Measurements from ENCODE around the gene TPI1. TPM values are rescaled to one million over a fixed set of nuclear protein-coding genes. Genes with fewer than 3 reads are reported as not detected.
"Not testable (repeated sequence)": the region's sequence is repeated elsewhere in the genome, so short reads cannot be mapped to it uniquely, and the experiment has no call there.

TPI1 gene
- total and polyA plus RNA-seq, 8 donors, result 394 to 521 (median 444) TPM

DNA sequence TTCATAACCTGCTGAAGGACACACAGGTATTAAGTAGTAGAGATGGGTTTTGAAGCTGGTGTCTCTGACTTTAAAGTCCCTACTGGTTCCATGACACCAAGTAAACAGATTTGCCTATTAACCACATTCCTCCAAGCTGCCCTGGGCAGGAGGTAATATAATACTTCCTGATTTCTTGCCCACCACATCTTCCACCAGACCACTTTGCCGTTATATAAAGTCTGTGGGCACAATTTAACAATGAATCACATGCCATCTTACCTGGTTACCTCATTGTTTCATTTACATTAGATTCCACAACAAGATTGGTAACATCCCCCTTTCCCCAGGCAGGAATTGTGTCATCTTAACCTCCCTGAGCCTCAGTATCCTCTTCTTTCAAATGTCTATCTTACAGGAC lies 36.4 kb downstream of the TPI1 start:
- DNase-seq, result no peak
- H3K9me3 ChIP-seq, result no peaks in the 10 kb centered on the region
- intact Hi-C loops (cut with DNase I), result no loop called here
- TF ChIP-seq CTCF (IDR thresholded peaks at IDR 0.05), result no peak
- H3K4me1 ChIP-seq, result peaks cover 4 to 28% of the 10 kb centered on the region in 2 donors
- H3K27me3 ChIP-seq, result no peaks in the 10 kb centered on the region
- ATAC-seq, result no peak
- H3K4me3 ChIP-seq, result no peak overlapping the region
- no peaks in the 10 kb centered on the region for H3K36me3 ChIP-seq
- no peak overlapping the region for H3K27ac ChIP-seq

GRCh38 chr12:6904280-6905276 lies 37.2 kb downstream of the TPI1 start, which contains the start of gene LRRC23:
Gene LRRC23, plus strand, starts transcription at chr12:6904822. Its CDS starts 812 bp downstream, at chr12:6905634.
- Histone ChIP-seq H3K4me3 (peak within 1 kb of the TSS; percentile 53 to 64), H3K9me3 (no peaks in the 10 kb centered on the region), H3K36me3 (no peaks in the 10 kb centered on the region), H3K27me3 (no peaks in the 10 kb centered on the region), H3K27ac (peak within 1 kb of the TSS; percentile 77 to 88), H3K4me1 (peaks cover 4 to 23% of the 10 kb centered on the region in 2 donors)
- ATAC-seq (peak; percentile 96), DNase-seq (peak; percentile 96 to 98 (median 97))
- TF ChIP-seq CTCF (IDR thresholded peaks at IDR 0.05), result no peak
- intact Hi-C loops (cut with DNase I), result no loop called here

DNA sequence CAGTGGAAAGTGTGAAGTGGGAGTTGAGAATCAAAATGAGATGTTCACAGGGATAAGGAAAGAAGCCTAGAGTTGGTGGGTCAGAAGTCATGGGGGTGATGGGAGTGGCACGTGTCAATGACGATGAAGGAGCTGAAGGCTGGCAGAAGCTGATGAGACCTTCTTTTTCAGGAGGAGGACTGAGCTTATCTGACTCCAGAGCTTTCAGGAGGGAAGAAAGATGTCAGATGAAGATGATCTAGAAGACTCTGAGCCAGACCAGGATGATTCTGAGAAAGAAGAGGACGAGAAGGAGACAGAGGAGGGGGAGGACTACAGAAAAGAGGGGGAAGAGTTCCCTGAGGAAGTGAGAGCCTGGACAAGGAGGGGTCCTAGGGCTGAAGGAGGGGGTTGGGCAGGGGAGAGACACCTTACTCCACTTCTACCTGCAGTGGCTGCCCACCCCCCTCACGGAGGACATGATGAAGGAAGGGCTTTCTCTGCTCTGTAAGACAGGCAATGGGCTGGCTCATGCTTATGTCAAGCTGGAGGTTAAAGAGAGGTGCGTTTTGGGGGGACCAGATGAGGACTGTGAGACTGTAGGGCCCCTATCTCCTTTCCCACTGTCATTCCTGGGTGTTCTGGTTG lies 38.2 kb downstream of the TPI1 start:
- DNase-seq, result peak in 1 of 4 donors; percentile 30
- no peaks in the 10 kb centered on the region for H3K36me3 ChIP-seq
- no peaks in the 10 kb centered on the region for H3K27me3 ChIP-seq
- no peak for TF ChIP-seq CTCF (IDR thresholded peaks at IDR 0.05)
- H3K9me3 ChIP-seq, result no peaks in the 10 kb centered on the region
- intact Hi-C loops (cut with DNase I), result no loop called here
- no peak for ATAC-seq
- peak overlapping the region in 1 of 2 donors; percentile 88 for H3K27ac ChIP-seq
- H3K4me3 ChIP-seq, result peak overlapping the region in 1 of 2 donors; percentile 64
- peaks cover 4 to 13% of the 10 kb centered on the region in 2 donors for H3K4me1 ChIP-seq

GRCh38 chr12:6908141-6908540 lies 40.8 kb downstream of the TPI1 start:
- H3K9me3 ChIP-seq; H3K27ac ChIP-seq; H3K36me3 ChIP-seq; H3K4me3 ChIP-seq; intact Hi-C loops (cut with DNase I); ATAC-seq: not testable (repeated sequence)
- DNase-seq, result peak in 1 of 4 donors; percentile 6
- peaks cover 0 to 12% of the 10 kb centered on the region in 2 donors for H3K27me3 ChIP-seq
- peaks cover 4 to 13% of the 10 kb centered on the region in 2 donors for H3K4me1 ChIP-seq

- Histone ChIP-seq H3K27me3 (peaks cover 0 to 26% of the 10 kb centered on the region in 2 donors), H3K27ac (no peak overlapping the region), H3K9me3 (no peaks in the 10 kb centered on the region), H3K4me1 (peaks cover 4 to 18% of the 10 kb centered on the region in 2 donors), H3K4me3 (no peak overlapping the region), H3K36me3 (no peaks in the 10 kb centered on the region)
- TF ChIP-seq CTCF (IDR thresholded peaks at IDR 0.05), result no peak
- intact Hi-C loops (cut with DNase I), result no loop called here
- DNase-seq, result peak in 1 of 4 donors; percentile 18
- no peak for ATAC-seq
Measured at GRCh38 chr12:6909421-6910145, 42.3 kb downstream of the TPI1 start.

Data from left lung (tissue), 10 donors.